Keratinocyte (primary cell): ENCODE data around the gene SLC29A2. TPM values are rescaled to one million over a fixed set of nuclear protein-coding genes. Genes with fewer than 3 reads are reported as not detected.
"Not testable (repeated sequence)": the region's sequence is repeated elsewhere in the genome, so short reads cannot be mapped to it uniquely, and the experiment has no call there.

ENCODE experiments used
- DNase-seq: peaks from one replicate; pipeline ENCODE4 v3.0.0-alpha.2; 2011; ENCODE audit warnings: low read depth, missing footprints, low spot score
- FAIRE-seq: peaks from 2 replicates; lab custom pipeline; 2011; peaks lifted over from hg19 to GRCh38; lab: Jason Lieb, UNC
- H2AFZ ChIP-seq: 2 replicates; pipeline ENCODE4 v1.6.0; 2012; ENCODE audit warnings: low read length, control low read depth, inconsistent platforms; ENCODE audit not compliant: control insufficient read depth
- H3K27ac ChIP-seq: 2 replicates; pipeline ENCODE4 v1.5.1; 2011; ENCODE audit warnings: low read length; ENCODE audit not compliant: control insufficient read depth, insufficient read depth
- H3K27me3 ChIP-seq: 3 replicates; pipeline ENCODE4 v1.6.0; 2011; ENCODE audit warnings: low read length; ENCODE audit not compliant: control insufficient read depth, insufficient read depth; ENCODE audit errors: extremely low read depth
- H3K36me3 ChIP-seq, 2 experiments: 2 replicates in 1 of 2; 3 replicates in 1 of 2; pipeline ENCODE4 v1.5.1; 2011; ENCODE audit warnings: low read length in 2 of 2, mild to moderate bottlenecking in 1 of 2; ENCODE audit not compliant: control insufficient read depth in 2 of 2, insufficient read depth in 2 of 2; ENCODE audit errors: extremely low read depth in 1 of 2
- H3K4me1 ChIP-seq: 3 replicates; pipeline ENCODE4 v1.5.1; 2011; ENCODE audit warnings: low read length; ENCODE audit not compliant: control insufficient read depth, insufficient read depth; ENCODE audit errors: extremely low read depth
- H3K4me2 ChIP-seq: 3 replicates; pipeline ENCODE4 v1.6.0; 2011; ENCODE audit warnings: low read depth, low read length; ENCODE audit not compliant: control insufficient read depth, insufficient read depth; ENCODE audit errors: extremely low read depth
- H3K4me3 ChIP-seq, 3 experiments: fragments of 200-600 bp in 1 of 3; sonication (generic) in 1 of 3; 2 replicates in 2 of 3; 3 replicates in 1 of 3; pipeline ENCODE4 v1.5.1; 2011 to 2016; ENCODE audit warnings: low read length in 3 of 3, mild to moderate bottlenecking in 3 of 3, control low read depth in 2 of 3, inconsistent platforms in 1 of 3, low read depth in 1 of 3, mixed read lengths in 1 of 3, mixed run types in 1 of 3, moderate library complexity in 1 of 3; ENCODE audit not compliant: control insufficient read depth in 2 of 3, insufficient read depth in 2 of 3; ENCODE audit errors: extremely low read depth in 1 of 3
- H3K79me2 ChIP-seq: 2 replicates; pipeline ENCODE4 v1.6.0; 2012; ENCODE audit warnings: low read length; ENCODE audit not compliant: control insufficient read depth, insufficient read depth
- H3K9ac ChIP-seq: 3 replicates; pipeline ENCODE4 v1.6.0; 2011; ENCODE audit warnings: low read length; ENCODE audit not compliant: control insufficient read depth, insufficient read depth; ENCODE audit errors: extremely low read depth
- H3K9me1 ChIP-seq: 3 replicates; pipeline ENCODE4 v1.6.0; 2011; ENCODE audit warnings: low read length; ENCODE audit not compliant: control insufficient read depth, insufficient read depth; ENCODE audit errors: extremely low read depth
- H3K9me3 ChIP-seq: 2 replicates; pipeline ENCODE4 v1.5.1; 2012; ENCODE audit warnings: low read depth, low read length; ENCODE audit not compliant: control insufficient read depth
- H4K20me1 ChIP-seq: 3 replicates; pipeline ENCODE4 v1.6.0; 2011; ENCODE audit warnings: low read length; ENCODE audit not compliant: control insufficient read depth, insufficient read depth; ENCODE audit errors: extremely low read depth
- CTCF ChIP-seq, 3 experiments: IDR thresholded peaks in 1 of 3; conservative IDR thresholded peaks in 1 of 3; optimal IDR thresholded peaks in 1 of 3; 2 replicates in 2 of 3; 3 replicates in 1 of 3; pipeline versions ENCODE3 to v1.5.1; 2011; ENCODE audit warnings: low read length in 3 of 3, mild to moderate bottlenecking in 3 of 3, moderate library complexity in 2 of 3, control low read depth in 1 of 3, inconsistent platforms in 1 of 3; ENCODE audit not compliant: insufficient read depth in 2 of 3; ENCODE audit errors: extremely low read depth in 1 of 3
- EZH2 ChIP-seq: IDR thresholded peaks from one replicate; pipeline ENCODE4 v1.6.1; 2012; ENCODE audit warnings: inconsistent platforms, mild to moderate bottlenecking, low read length, moderate library complexity
- dilution Hi-C: fragments of 300-500 bp; cut with MboI; formaldehyde crosslinking; loops from one replicate; pipeline ENCODE4 v1.7.0; 2020; ENCODE audit warnings: low sequenced_read_pairs; ENCODE audit not compliant: extremely low pct_ligation_motif_present
- polyA plus RNA-seq, 5 experiments: library from polyadenylated mRNA; depleted of rRNA in 3 of 5; stranded (reverse) in 3 of 5; stranded (forward) in 1 of 5; unstranded in 1 of 5; fragments of >200 nt; gene quantifications; 1 replicate in 1 of 5; 2 replicates in 3 of 5; 3 replicates in 1 of 5; pipeline versions ENCODE4 v1.2.1 to v1.2.3, GENCODE V29; 2011 to 2012; ENCODE audit warnings: missing spikeins in 2 of 5, low read depth in 1 of 5, low replicate concordance in 1 of 5

SLC29A2 gene
- polyA plus RNA-seq, 1 donor (not counting 4 experiments of a cell fraction or from before 2014, with no cell fraction given), result 1.7 TPM

- Histone ChIP-seq H3K4me1 (no peaks in the 10 kb centered on the region), H3K27ac (no peak overlapping the region), H3K4me3 (no peak overlapping the region), H3K79me2 (no peaks in the 10 kb centered on the region), H3K4me2 (no peak overlapping the region), H3K36me3 (no peaks in the 10 kb centered on the region), H3K9me1 (no peaks in the 10 kb centered on the region), H3K9me3 (no peaks in the 10 kb centered on the region), H4K20me1 (peaks cover 3% of the 10 kb centered on the region), H3K27me3 (no peaks in the 10 kb centered on the region), H2AFZ (no peak overlapping the region), H3K9ac (no peak overlapping the region)
- TF ChIP-seq CTCF (optimal IDR thresholded peaks at IDR 0.05 in 1 of 3, IDR thresholded peaks at IDR 0.05 in 1 of 3, conservative IDR thresholded peaks at IDR 0.05 in 1 of 3; ENCODE audit: extremely low read depth in 1 of 3, insufficient read depth in 2 of 3, low read length in 3 of 3) (no peak), EZH2 (no peak)
- DNase-seq (no peak), FAIRE-seq (no peak)
- dilution Hi-C loops, result no loop called here
These were observed 11.9 kb downstream of the SLC29A2 start for GRCh38 chr11:66359662-66360087.

GRCh38 chr11:66350560-66351235 is 20.9 kb downstream of the SLC29A2 start:
- H3K27me3 ChIP-seq, dilution Hi-C loops: not testable (repeated sequence)

GRCh38 chr11:66349084-66349386 is 22.5 kb downstream of the SLC29A2 start:
- H3K9me1 ChIP-seq, result no peaks in the 10 kb centered on the region
- no peak for DNase-seq
- H3K79me2 ChIP-seq, result peaks cover 15% of the 10 kb centered on the region
- no peaks in the 10 kb centered on the region for H3K36me3 ChIP-seq
- no peak overlapping the region for H2AFZ ChIP-seq
- H4K20me1 ChIP-seq, result no peaks in the 10 kb centered on the region
- H3K9ac ChIP-seq, result no peak overlapping the region
- peaks cover 24% of the 10 kb centered on the region for H3K4me1 ChIP-seq
- H3K9me3 ChIP-seq, result no peaks in the 10 kb centered on the region
- H3K27ac ChIP-seq, result no peak overlapping the region
- dilution Hi-C loops, result no loop called here
- no peak for TF ChIP-seq EZH2
- TF ChIP-seq CTCF (optimal IDR thresholded peaks at IDR 0.05 in 1 of 3, IDR thresholded peaks at IDR 0.05 in 1 of 3, conservative IDR thresholded peaks at IDR 0.05 in 1 of 3; ENCODE audit: extremely low read depth in 1 of 3, insufficient read depth in 2 of 3, low read length in 3 of 3), result no peak
- no peaks in the 10 kb centered on the region for H3K27me3 ChIP-seq
- H3K4me3 ChIP-seq, result no peak overlapping the region
- FAIRE-seq, result no peak
- H3K4me2 ChIP-seq, result no peak overlapping the region

More at GRCh38 chr11:66350560-66351235, 20.9 kb downstream of the SLC29A2 start:
- not testable (repeated sequence) for H3K36me3 ChIP-seq, H3K9me3 ChIP-seq, H3K27ac ChIP-seq, H4K20me1 ChIP-seq, H3K4me3 ChIP-seq, H3K4me2 ChIP-seq, DNase-seq, H3K9me1 ChIP-seq, H3K9ac ChIP-seq, FAIRE-seq, H3K79me2 ChIP-seq, H2AFZ ChIP-seq
- H3K4me1 ChIP-seq, result peaks cover 14% of the 10 kb centered on the region
